ENCODE results near the gene DRC1.
"Not testable (repeated sequence)": the region's sequence is repeated elsewhere in the genome, so short reads cannot be mapped to it uniquely, and the experiment has no call there.

Gene DRC1

GRCh38 chr2:26401739-26402541, at the start of gene DRC1:
DRC1 (plus strand) TSS chr2:26401920; CDS start chr2:26401990, 70 bp downstream.
- DNase-seq (ENCODE audit: low read depth) = peak; percentile 60

DNA sequence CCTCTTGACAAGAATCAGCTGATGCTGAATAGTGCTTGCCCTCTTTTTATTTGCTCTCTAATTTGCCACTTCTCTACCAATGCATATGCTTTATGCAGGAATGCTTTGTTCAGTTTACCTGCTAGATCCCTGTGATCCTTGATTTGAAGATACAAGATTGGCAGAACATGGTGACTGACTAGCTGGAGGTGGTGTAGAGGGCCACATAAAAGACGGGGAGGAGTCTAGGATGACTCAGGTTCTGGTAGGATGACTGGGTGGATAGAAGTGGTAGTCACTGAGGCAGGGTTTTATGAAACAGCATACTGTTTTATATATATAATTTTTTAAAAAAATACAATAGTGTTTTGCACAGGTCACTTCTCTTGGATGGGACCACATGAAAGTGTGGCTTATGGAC, 48.8 kb upstream of the DRC1 start:
- no peak for DNase-seq (ENCODE audit: low read depth)

GRCh38 chr2:26354469-26354868, 47.3 kb upstream of the DRC1 start:
- not testable (repeated sequence) for DNase-seq (ENCODE audit: low read depth)

DNA sequence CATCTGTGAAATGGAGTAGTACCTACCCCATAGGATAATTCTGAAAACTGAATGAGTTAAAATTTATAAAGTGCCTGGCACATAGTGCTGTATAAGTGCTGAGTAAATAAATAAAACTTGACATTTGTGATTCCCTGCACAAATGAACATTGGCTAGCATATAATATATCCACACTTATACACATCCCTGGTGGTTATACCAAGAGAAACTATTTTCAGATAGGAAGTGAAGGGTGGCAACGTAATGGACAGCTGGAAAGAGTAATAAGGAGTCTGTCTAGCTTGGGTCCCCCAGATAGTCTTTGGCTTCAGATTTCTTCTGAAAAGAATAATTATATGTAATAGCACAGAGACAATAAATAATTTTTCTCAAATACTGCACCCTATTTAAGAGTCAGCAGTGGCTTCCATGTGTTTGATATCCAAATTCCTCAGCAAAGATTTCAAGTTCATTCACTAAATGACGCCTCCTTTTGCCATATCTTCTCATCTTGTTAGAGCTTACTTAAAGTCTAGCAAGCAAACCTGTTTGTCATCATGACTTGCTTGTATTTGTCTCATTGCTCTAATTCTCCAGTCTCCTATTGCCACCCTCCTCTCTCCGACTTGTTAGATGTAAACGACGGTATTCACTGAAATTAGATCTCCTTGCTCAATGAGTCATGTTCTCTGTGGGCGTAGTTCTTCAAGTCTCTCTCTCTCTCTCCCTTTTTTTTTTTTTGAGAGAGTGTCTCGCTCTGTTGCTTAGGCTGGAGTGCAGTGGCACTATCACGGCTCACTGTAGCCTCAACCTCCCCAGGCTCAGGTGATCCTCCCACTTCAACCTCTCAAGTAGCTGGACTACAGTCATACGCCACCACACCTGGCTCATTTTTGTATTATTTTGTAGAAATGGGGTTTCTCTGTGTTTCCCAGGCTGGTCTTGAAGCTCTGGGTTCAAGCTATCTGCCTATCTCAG, 46.4 kb upstream of the DRC1 start:
- peak; percentile 89 for DNase-seq (ENCODE audit: low read depth)

- DNase-seq (ENCODE audit: low read depth) = no peak
These were observed 45.6 kb upstream of the DRC1 start for GRCh38 chr2:26356111-26356510.

- DNase-seq (ENCODE audit: low read depth) = no peak
These were observed 44.9 kb upstream of the DRC1 start for GRCh38 chr2:26356771-26357170.

DNA sequence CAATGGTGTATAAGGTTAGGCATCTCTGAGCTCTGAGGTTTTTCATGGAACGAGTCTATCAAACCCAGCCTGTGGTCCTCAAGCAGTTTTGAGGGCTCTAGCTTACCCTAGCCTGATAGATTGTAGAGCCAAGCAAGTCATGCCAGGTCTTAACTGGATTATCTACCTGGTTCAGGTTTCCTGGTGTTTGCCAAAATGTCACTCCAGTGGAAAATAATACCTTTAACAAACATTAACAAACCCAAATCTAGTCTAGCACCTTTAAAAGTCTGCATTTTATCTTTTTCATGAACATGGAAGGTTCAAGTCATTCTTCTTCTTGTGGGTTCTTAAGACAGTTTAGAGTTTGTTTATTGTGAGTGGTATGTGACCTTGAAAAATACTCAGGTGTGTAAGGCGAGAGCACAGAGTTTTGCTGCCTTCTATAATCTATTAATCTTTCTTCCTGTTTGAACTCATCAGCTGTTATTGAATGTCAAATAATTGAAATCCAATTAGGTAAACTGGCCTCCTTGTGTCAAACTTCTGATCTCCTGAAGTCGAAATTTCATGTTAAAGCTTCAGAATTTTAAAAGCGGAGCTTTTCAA, 41.7 kb upstream of the DRC1 start:
- DNase-seq (ENCODE audit: low read depth) = no peak

GRCh38 chr2:26363323-26363722, 38.4 kb upstream of the DRC1 start:
- no peak for DNase-seq (ENCODE audit: low read depth)

DNA sequence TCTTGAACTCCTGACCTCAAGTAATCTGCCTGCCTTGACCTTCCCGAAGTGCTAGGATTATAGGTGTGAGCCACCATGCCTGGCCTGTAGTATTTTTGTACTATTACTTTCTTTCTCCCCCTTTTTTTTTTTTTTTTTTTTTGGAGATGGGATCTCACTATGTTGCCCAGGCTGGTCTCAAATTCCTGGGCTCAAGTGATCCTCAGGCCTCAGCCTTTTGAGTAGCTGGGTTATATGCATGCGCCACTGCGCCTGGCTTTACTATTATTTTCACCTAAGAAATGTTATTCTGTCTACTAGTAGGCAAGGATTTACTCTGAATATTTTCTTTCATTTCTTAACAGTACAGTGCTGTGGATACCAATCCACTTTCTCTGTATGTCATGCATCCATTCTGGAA, 37.8 kb upstream of the DRC1 start:
- no peak for DNase-seq (ENCODE audit: low read depth)

DNA sequence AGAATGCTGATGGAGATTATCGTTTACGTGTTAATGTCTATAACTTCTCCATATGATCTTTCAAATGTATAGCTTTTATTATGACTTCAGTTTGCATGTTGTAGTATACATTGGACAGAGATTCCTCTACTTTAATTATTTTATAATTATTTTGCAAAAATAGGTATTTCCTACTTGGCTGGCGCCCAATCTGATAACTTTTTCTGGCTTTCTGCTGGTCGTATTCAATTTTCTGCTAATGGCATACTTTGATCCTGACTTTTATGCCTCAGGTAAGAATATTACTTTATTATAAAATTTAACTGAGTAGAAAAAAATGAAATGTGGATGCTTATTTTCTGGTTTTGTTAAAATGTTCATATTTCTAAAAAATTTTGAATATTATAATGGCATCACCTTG, 37.1 kb upstream of the DRC1 start:
- DNase-seq (ENCODE audit: low read depth) = no peak

GRCh38 chr2:26366957-26367356, 34.8 kb upstream of the DRC1 start:
- no peak for DNase-seq (ENCODE audit: low read depth)

GRCh38 chr2:26369664-26370063, 32.1 kb upstream of the DRC1 start:
- DNase-seq (ENCODE audit: low read depth) = not testable (repeated sequence)

- DNase-seq (ENCODE audit: low read depth) = not testable (repeated sequence)
These were observed 30.8 kb upstream of the DRC1 start for GRCh38 chr2:26370909-26371308.

GRCh38 chr2:26376799-26377198, 24.9 kb upstream of the DRC1 start:
- DNase-seq (ENCODE audit: low read depth) = no peak

GRCh38 chr2:26380281-26380680, 21.4 kb upstream of the DRC1 start:
- DNase-seq (ENCODE audit: low read depth) = no peak

DNA sequence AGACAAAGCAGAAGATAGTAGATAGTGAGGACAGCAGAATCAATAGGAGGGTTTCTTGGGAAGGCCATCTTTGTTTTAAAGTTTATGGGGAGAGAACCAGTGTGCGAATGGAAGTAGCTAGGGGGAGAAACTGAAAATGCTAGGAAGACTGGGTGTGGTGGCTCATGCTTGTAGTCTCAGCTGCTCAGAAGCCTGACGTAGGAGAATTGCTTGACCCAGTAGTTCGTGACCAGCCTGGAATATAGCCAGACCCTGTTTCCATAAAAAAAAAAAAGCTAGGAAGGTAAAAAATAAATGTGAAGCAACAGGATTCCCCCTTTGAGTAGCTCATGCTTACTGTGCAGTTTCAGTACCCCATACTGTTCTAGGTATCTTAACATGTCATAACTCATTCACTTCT, 19.2 kb upstream of the DRC1 start:
- no peak for DNase-seq (ENCODE audit: low read depth)

DNA sequence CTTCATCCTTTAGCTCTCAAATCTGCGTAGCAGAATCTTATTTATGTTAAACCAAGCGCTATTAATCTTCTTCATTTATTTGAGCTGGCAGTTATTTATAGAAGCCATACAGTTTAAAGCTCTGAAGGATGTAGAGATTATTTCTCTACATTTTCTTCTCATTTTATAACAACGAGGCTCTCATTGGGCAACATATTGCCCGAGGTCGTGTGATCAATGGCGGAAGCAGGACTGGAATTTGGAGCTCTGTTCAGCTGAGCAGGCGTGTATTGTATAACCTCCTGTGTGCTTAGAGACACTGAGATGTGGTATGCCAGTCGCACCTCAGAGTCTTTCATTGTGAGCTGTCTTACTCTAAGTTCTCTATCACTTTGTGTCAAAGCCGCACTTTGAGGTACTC, 17.5 kb upstream of the DRC1 start:
- no peak for DNase-seq (ENCODE audit: low read depth)

DNA sequence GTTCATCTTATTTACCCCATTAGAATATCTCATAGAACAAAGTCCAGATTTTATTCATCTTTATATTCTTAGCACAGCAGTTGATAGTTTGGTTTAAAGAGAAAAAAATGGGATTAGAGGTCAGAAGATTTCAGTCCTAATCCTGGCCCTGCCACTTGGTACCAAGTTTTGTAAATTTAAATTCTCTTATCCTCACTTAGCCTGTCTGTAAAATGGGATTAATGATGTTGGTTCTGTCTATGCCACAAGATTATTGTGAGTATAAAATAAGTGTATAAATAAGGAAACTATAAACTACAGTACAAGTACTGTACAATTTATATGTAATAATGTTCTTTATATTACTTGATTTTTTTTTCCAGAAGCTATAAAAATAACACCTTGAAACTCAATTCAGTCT, 17.1 kb upstream of the DRC1 start:
- DNase-seq (ENCODE audit: low read depth) = no peak

GRCh38 chr2:26387189-26387588, 14.5 kb upstream of the DRC1 start:
- DNase-seq (ENCODE audit: low read depth) = no peak

- peak; percentile 24 for DNase-seq (ENCODE audit: low read depth)
These were observed 7.0 kb upstream of the DRC1 start for GRCh38 chr2:26394694-26395093.

DNA sequence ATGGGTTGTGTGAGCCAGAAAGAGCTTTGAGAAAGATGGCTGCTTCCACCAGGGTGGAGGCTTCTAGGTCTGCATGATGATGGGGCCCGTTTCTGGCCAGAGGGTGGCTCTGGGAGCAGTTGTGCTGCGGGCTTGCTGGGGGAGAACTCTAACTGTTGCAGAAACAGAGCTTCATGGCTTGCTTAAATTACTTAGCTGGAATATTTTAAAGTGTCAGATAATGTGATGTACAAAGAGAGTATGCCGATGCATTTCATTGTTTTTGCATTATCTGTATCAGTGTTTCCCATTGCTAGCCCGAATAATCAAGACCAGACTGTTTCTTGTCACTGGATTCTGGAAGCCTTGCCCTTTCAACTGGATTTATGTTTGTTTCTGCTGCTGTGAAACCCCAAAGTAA, 6.3 kb upstream of the DRC1 start:
- DNase-seq (ENCODE audit: low read depth) = no peak

GRCh38 chr2:26396734-26397298, 4.9 kb upstream of the DRC1 start:
- DNase-seq (ENCODE audit: low read depth) = no peak
